M059J (cell line): ENCODE measurements around the gene OCA2. TPM values are rescaled to one million over a fixed set of nuclear protein-coding genes. Genes with fewer than 3 reads are reported as not detected.

ENCODE experiments used
- DNase-seq: peaks from one replicate; pipeline ENCODE4 v3.0.0-alpha.2; 2012; ENCODE audit warnings: low read depth
- total RNA-seq: library from RNA; depleted of rRNA; stranded (reverse); fragments of >200 nt; shearing (Covaris generic); gene quantifications from 2 replicates; pipeline ENCODE4 v1.2.3, GENCODE V29; 2014

The OCA2 gene
- total RNA-seq, 1 experiment from 2014 or later: not detected

GRCh38 chr15:27820722-27821121 lies 278.4 kb downstream of the OCA2 start:
- DNase-seq: no peak

GRCh38 chr15:27820232-27820631 lies 278.9 kb downstream of the OCA2 start:
- peak; percentile 7 for DNase-seq

GRCh38 chr15:27817258-27817657 lies 281.9 kb downstream of the OCA2 start:
- DNase-seq: no peak

GRCh38 chr15:27816790-27817189 lies 282.3 kb downstream of the OCA2 start:
- no peak for DNase-seq

- no peak for DNase-seq
Observed at GRCh38 chr15:27815035-27815434, 284.1 kb downstream of the OCA2 start.

GRCh38 chr15:27813139-27813538 lies 286.0 kb downstream of the OCA2 start:
- DNase-seq: no peak

GRCh38 chr15:27808182-27808581 lies 290.9 kb downstream of the OCA2 start:
- no peak for DNase-seq

GRCh38 chr15:27807335-27807734 lies 291.8 kb downstream of the OCA2 start:
- DNase-seq: no peak

- DNase-seq: no peak
Observed at GRCh38 chr15:27806396-27806795, 292.7 kb downstream of the OCA2 start.

- no peak for DNase-seq
Observed at GRCh38 chr15:27805261-27806220, 293.6 kb downstream of the OCA2 start.

GRCh38 chr15:27804569-27805260 lies 294.4 kb downstream of the OCA2 start:
- DNase-seq: no peak

GRCh38 chr15:27798807-27799206 lies 300.3 kb downstream of the OCA2 start:
- no peak for DNase-seq

- DNase-seq: no peak
Observed at GRCh38 chr15:27797765-27798164, 301.4 kb downstream of the OCA2 start.

GRCh38 chr15:27796405-27797320 lies 302.5 kb downstream of the OCA2 start:
- DNase-seq: no peak

GRCh38 chr15:27792756-27793264 lies 306.3 kb downstream of the OCA2 start:
- no peak for DNase-seq

- no peak for DNase-seq
Observed at GRCh38 chr15:27790270-27790669, 308.8 kb downstream of the OCA2 start.

- no peak for DNase-seq
Observed at GRCh38 chr15:27787931-27788330, 311.2 kb downstream of the OCA2 start.

GRCh38 chr15:27784107-27784506 lies 315.0 kb downstream of the OCA2 start:
- no peak for DNase-seq

- DNase-seq: no peak
Observed at GRCh38 chr15:27783678-27784077, 315.4 kb downstream of the OCA2 start.

- DNase-seq: no peak
Observed at GRCh38 chr15:27782125-27782524, 317.0 kb downstream of the OCA2 start.

GRCh38 chr15:27776501-27776900 lies 322.6 kb downstream of the OCA2 start:
- DNase-seq: no peak

GRCh38 chr15:27774638-27775037 lies 324.5 kb downstream of the OCA2 start:
- no peak for DNase-seq
